Karpas-422 (cell line): ENCODE results near the gene ZNF592. TPM values are rescaled to one million over a fixed set of nuclear protein-coding genes. Genes with fewer than 3 reads are reported as not detected.
"Not testable (repeated sequence)": the region's sequence is repeated elsewhere in the genome, so short reads cannot be mapped to it uniquely, and the experiment has no call there.

Source experiments
- DNase-seq: peaks from one replicate; pipeline ENCODE4 v3.0.0-alpha.2; 2015
- H2AFZ ChIP-seq: fragments of 200-600 bp; sonication (generic); 2 replicates; pipeline ENCODE4 v1.6.1; 2014; ENCODE audit warnings: antibody characterized with exemption, low read length, mixed read lengths
- H3K27ac ChIP-seq: fragments of 200-600 bp; sonication (generic); 2 replicates; pipeline ENCODE4 v1.5.1; 2014; ENCODE audit warnings: mild to moderate bottlenecking, low read length, moderate library complexity
- H3K27me3 ChIP-seq: fragments of 200-600 bp; sonication (generic); 2 replicates; pipeline ENCODE4 v1.6.1; 2014; ENCODE audit warnings: low read length, mixed read lengths
- H3K36me3 ChIP-seq: fragments of 200-600 bp; sonication (generic); 2 replicates; pipeline ENCODE4 v1.6.1; 2014; ENCODE audit warnings: low read length, mixed read lengths; ENCODE audit not compliant: insufficient read depth
- H3K4me1 ChIP-seq: fragments of 200-600 bp; sonication (generic); 2 replicates; pipeline ENCODE4 v1.6.1; 2014; ENCODE audit warnings: mild to moderate bottlenecking, low read length, mixed read lengths
- H3K4me2 ChIP-seq: fragments of 200-600 bp; sonication (generic); 2 replicates; pipeline ENCODE4 v1.6.1; 2014; ENCODE audit warnings: low read length, low read depth, mild to moderate bottlenecking; ENCODE audit not compliant: poor library complexity, severe bottlenecking
- H3K4me3 ChIP-seq: fragments of 200-600 bp; sonication (generic); 2 replicates; pipeline ENCODE4 v1.5.1; 2014; ENCODE audit warnings: mild to moderate bottlenecking, antibody characterized with exemption, low read length, mixed read lengths
- H3K79me2 ChIP-seq: fragments of 200-600 bp; sonication (generic); 2 replicates; pipeline ENCODE4 v1.6.1; 2014; ENCODE audit warnings: mild to moderate bottlenecking, low read length, mixed read lengths
- H3K9ac ChIP-seq: fragments of 200-600 bp; sonication (generic); 2 replicates; pipeline ENCODE4 v1.6.0; 2014; ENCODE audit warnings: low read length
- H3K9me2 ChIP-seq: fragments of 200-600 bp; sonication (generic), shearing (Covaris generic); replicated peaks from 2 replicates; pipeline ENCODE4 v1.6.0; 2014; ENCODE audit warnings: mild to moderate bottlenecking, low read length, moderate library complexity; ENCODE audit not compliant: insufficient read depth
- H3K9me3 ChIP-seq: fragments of 300-700, 200-600 bp; sonication (generic); 2 replicates; pipeline ENCODE4 v1.6.1; 2014; ENCODE audit warnings: low read length, mixed read lengths
- H4K20me1 ChIP-seq: fragments of 200-600 bp; sonication (generic); 2 replicates; pipeline ENCODE4 v1.6.1; 2014; ENCODE audit warnings: mild to moderate bottlenecking, antibody characterized with exemption, low read length, low read depth; ENCODE audit not compliant: insufficient read depth
- total RNA-seq: library from RNA; depleted of rRNA; stranded (reverse); fragments of >200 nt; shearing (Covaris generic); gene quantifications from 2 replicates; pipeline ENCODE4 v1.2.3, GENCODE V29; 2014; ENCODE audit warnings: low replicate concordance

The ZNF592 gene
- total RNA-seq, 1 experiment from 2014 or later = 15.5 TPM

- Histone ChIP-seq H3K4me1 (no peaks in the 10 kb centered on the region), H3K9me3 (no peaks in the 10 kb centered on the region), H3K27ac (no peak overlapping the region), H4K20me1 (no peaks in the 10 kb centered on the region), H3K9me2 (no peaks in the 10 kb centered on the region), H3K4me3 (no peak overlapping the region), H3K79me2 (no peaks in the 10 kb centered on the region), H3K9ac (no peak overlapping the region), H3K36me3 (no peaks in the 10 kb centered on the region), H2AFZ (no peak overlapping the region), H3K27me3 (no peaks in the 10 kb centered on the region), H3K4me2 (no peak overlapping the region)
- DNase-seq = no peak
Measured at GRCh38 chr15:84840741-84841429, 92.5 kb downstream of the ZNF592 start.

DNA sequence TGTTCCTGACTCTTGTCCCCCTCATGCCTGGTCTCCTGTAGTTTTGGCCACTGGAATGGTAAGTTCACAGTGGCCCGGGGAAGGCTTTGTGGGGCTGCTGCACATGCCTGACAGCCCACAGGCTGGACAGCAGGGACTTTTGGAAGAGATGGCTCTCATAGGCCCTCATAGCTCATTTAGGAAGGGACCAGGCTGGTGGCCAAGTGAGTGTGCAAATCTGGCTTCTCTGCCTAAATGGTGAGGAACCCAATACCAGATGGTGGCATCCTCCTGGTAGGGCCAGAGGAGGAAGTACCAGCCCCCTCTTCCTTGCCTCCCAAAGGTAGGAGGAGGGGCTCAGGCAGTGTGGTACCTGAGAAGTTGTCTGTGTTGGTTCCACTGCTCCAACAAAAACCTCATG, 94.4 kb downstream of the ZNF592 start:
- H3K27me3 ChIP-seq = no peaks in the 10 kb centered on the region
- H3K4me2 ChIP-seq = no peak overlapping the region
- no peak overlapping the region for H3K27ac ChIP-seq
- H3K36me3 ChIP-seq = no peaks in the 10 kb centered on the region
- H2AFZ ChIP-seq = no peak overlapping the region
- no peaks in the 10 kb centered on the region; the same call in 1 of the 2 replicates for H3K9me3 ChIP-seq
- no peak overlapping the region for H3K4me3 ChIP-seq
- no peaks in the 10 kb centered on the region for H3K9me2 ChIP-seq
- H3K79me2 ChIP-seq = no peaks in the 10 kb centered on the region
- no peaks in the 10 kb centered on the region for H3K4me1 ChIP-seq
- no peaks in the 10 kb centered on the region for H4K20me1 ChIP-seq
- H3K9ac ChIP-seq = no peak overlapping the region
- no peak for DNase-seq

- H3K9ac ChIP-seq = no peak overlapping the region
- no peak for DNase-seq
- no peaks in the 10 kb centered on the region; the same call in 1 of the 2 replicates for H3K9me3 ChIP-seq
- no peaks in the 10 kb centered on the region for H3K4me1 ChIP-seq
- H3K4me3 ChIP-seq = no peak overlapping the region
- no peaks in the 10 kb centered on the region for H3K9me2 ChIP-seq
- H3K79me2 ChIP-seq = no peaks in the 10 kb centered on the region
- no peak overlapping the region for H3K27ac ChIP-seq
- H3K27me3 ChIP-seq = no peaks in the 10 kb centered on the region
- H3K4me2 ChIP-seq = no peak overlapping the region
- no peaks in the 10 kb centered on the region for H3K36me3 ChIP-seq
- H4K20me1 ChIP-seq = no peaks in the 10 kb centered on the region
- H2AFZ ChIP-seq = no peak overlapping the region
Measured at GRCh38 chr15:84844964-84845363, 96.6 kb downstream of the ZNF592 start.

DNA sequence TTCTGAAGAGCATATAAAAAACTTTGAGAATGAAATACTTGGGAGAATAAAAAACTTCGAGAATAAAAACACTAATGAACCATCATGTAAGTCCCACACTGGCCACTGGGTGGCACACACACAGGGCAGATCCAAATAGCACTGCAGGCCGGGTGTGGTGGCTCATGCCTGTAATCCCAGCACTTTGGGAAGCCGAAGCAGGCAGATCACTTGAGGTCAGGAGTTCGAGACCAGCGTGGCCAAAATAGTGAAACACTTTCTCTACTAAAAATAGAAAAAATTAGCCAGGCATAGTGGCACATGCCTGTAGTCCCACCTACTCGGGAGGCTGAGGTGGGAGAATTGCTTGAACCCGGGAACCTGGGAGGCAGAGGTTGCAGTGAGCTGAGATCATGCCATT, 97.2 kb downstream of the ZNF592 start:
- H4K20me1 ChIP-seq, H3K9me2 ChIP-seq, H3K9ac ChIP-seq, H3K4me2 ChIP-seq, H3K79me2 ChIP-seq, H2AFZ ChIP-seq, H3K9me3 ChIP-seq, H3K27ac ChIP-seq, H3K4me3 ChIP-seq, H3K27me3 ChIP-seq, H3K4me1 ChIP-seq, H3K36me3 ChIP-seq: not testable (repeated sequence)
- DNase-seq = peak; percentile 79

DNA sequence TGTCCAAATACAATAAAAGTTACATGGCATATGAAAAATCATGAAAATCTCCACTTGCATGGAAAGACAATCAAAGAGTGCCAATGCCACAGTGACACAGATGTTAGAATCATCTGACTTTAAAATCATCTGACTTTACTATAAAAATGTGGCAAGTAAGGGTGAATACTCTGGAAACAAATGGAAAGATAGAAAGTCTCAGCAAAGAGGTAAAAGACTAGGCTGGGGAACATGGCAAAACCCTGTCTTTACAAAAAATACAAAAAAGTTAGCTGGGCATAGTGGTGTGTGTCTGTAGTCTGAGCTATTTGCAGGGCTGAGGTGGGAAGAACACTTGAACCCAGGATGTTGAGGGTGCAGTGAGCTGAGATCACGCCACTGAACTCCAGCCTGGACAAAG, 97.9 kb downstream of the ZNF592 start:
- Histone ChIP-seq H3K9me3 (no peaks in the 10 kb centered on the region; the same call in 1 of the 2 replicates), H4K20me1 (no peaks in the 10 kb centered on the region)
- no peak for DNase-seq

DNA sequence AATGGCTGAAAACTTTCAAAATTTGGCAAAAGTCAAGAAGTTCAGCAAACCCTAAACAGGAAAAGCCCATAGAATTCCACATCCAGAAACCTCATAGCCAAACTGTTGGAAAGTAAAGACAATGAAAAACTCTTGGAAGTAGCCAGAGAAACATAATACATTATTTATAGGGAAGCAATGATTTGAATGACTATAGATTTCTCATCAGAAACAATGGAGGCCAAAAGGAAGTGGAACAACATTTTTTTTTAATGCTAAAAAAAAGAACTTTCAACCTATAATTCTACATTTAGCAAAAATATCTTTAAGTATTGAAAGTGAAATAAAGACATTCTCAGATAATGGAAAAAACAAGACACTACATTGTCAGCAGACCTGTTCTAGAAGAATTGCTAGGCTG, 99.0 kb downstream of the ZNF592 start:
- H3K4me1 ChIP-seq = no peaks in the 10 kb centered on the region
- H3K27ac ChIP-seq = no peak overlapping the region
- no peaks in the 10 kb centered on the region for H3K27me3 ChIP-seq
- H3K9me2 ChIP-seq = no peaks in the 10 kb centered on the region
- no peak for DNase-seq
- H3K9me3 ChIP-seq = no peaks in the 10 kb centered on the region; the same call in 1 of the 2 replicates
- no peaks in the 10 kb centered on the region for H4K20me1 ChIP-seq
- no peaks in the 10 kb centered on the region for H3K79me2 ChIP-seq
- no peak overlapping the region for H3K4me2 ChIP-seq
- no peak overlapping the region for H2AFZ ChIP-seq
- no peaks in the 10 kb centered on the region for H3K36me3 ChIP-seq
- no peak overlapping the region for H3K9ac ChIP-seq
- no peak overlapping the region for H3K4me3 ChIP-seq

More for the DNA sequence above, 97.9 kb downstream of the ZNF592 start:
- H3K4me3 ChIP-seq = no peak overlapping the region
- H3K79me2 ChIP-seq = no peaks in the 10 kb centered on the region
- no peaks in the 10 kb centered on the region for H3K36me3 ChIP-seq
- H3K4me2 ChIP-seq = no peak overlapping the region
- H3K9ac ChIP-seq = no peak overlapping the region
- no peak overlapping the region for H3K27ac ChIP-seq
- no peak overlapping the region for H2AFZ ChIP-seq
- no peaks in the 10 kb centered on the region for H3K9me2 ChIP-seq
- no peaks in the 10 kb centered on the region for H3K4me1 ChIP-seq
- no peaks in the 10 kb centered on the region for H3K27me3 ChIP-seq

DNA sequence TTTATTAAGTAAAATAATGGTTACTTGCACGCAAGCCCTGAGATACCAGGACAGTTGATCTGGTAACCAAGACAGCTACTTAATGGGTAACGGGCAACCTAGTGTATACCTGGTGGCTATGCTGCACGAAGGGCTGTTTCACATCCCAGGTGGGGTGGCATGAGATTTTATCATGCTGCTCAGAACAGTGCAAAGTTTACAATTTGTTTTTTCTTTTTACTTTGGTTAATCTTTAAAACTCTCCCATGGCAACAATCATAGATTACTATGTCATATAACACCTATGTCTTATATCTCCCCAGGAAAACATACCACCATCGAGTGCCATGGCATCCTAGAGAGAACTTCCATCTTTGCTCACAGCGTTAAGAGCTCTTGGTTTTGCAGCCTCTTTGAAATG, 103.8 kb downstream of the ZNF592 start:
- Histone ChIP-seq H3K9me2 (no peaks in the 10 kb centered on the region), H3K4me1 (no peaks in the 10 kb centered on the region), H2AFZ (no peak overlapping the region), H3K4me2 (no peak overlapping the region), H3K9me3 (no peaks in the 10 kb centered on the region; the same call in 1 of the 2 replicates), H3K27ac (no peak overlapping the region), H3K79me2 (no peaks in the 10 kb centered on the region), H3K36me3 (no peaks in the 10 kb centered on the region), H3K9ac (no peak overlapping the region), H3K4me3 (no peak overlapping the region), H3K27me3 (no peaks in the 10 kb centered on the region), H4K20me1 (no peaks in the 10 kb centered on the region)
- DNase-seq = no peak

DNA sequence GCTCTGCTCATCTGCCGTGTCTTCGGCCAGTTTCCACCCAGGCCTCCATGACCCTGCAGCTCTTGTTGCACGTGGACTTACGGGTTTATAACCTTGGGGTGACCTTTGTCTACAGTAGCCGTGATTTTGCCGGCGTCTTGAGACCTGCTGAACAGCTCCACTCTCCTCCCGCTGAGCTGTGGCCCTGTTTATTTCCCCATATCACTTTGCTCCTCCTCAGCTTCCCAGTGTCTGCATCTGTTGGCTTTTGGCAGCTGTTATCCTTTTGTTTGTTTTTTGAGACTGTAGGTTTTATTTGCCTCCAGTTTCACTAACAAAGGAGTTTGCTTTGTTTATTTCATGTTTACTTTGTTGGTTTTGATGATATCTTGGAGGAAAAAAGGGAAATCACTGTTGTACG, 106.7 kb downstream of the ZNF592 start:
- Histone ChIP-seq H3K27me3 (no peaks in the 10 kb centered on the region), H3K9me2 (no peaks in the 10 kb centered on the region), H3K79me2 (no peaks in the 10 kb centered on the region), H3K27ac (no peak overlapping the region), H3K4me3 (no peak overlapping the region), H4K20me1 (no peaks in the 10 kb centered on the region), H3K9ac (no peak overlapping the region), H3K4me1 (no peaks in the 10 kb centered on the region), H3K4me2 (no peak overlapping the region), H3K36me3 (no peaks in the 10 kb centered on the region), H2AFZ (no peak overlapping the region), H3K9me3 (no peaks in the 10 kb centered on the region)
- no peak for DNase-seq
